GM18499 (cell line): ENCODE data around the gene KCNIP4.

Experiments
- ATAC-seq: cut with Tn5 transposase; IDR thresholded peaks from one replicate; pipeline ENCODE4 v1.9.1; 2021; ENCODE audit warnings: moderate number of reproducible peaks; ENCODE audit not compliant: insufficient read depth, unreplicated experiment

The KCNIP4 gene

DNA sequence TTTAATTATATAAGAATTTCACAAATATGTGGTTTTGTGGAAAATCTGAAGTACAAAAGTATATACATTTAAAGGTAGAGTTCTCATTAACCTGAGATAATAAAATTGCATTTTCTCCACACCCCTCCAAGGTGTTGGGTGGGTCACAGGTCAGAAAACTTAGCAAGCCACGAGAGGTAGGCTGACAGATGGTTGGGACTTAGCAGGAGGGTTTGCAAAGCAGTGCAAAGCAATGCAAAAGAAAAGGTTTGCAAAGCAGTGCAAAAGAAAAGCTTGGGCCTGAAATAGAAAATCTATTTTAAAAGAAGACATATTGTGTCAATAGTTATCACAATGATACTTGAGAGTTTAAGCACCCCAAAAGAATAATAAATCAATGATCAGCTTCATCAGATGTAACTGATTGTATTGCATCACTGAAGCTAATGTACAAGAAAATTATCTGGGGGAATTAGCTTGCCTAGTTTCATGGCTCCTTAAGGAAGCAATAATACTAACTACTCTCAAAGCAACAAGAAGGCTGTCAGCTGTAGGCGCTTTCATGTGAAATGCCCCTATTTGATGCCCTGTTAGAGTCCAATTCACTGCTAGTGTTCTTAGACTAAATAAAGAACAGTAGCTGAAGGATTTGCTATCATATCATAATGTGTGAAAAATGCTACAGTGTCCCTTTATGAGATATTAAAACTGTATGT, 319.5 kb downstream of the KCNIP4 start:
- no peak for ATAC-seq

DNA sequence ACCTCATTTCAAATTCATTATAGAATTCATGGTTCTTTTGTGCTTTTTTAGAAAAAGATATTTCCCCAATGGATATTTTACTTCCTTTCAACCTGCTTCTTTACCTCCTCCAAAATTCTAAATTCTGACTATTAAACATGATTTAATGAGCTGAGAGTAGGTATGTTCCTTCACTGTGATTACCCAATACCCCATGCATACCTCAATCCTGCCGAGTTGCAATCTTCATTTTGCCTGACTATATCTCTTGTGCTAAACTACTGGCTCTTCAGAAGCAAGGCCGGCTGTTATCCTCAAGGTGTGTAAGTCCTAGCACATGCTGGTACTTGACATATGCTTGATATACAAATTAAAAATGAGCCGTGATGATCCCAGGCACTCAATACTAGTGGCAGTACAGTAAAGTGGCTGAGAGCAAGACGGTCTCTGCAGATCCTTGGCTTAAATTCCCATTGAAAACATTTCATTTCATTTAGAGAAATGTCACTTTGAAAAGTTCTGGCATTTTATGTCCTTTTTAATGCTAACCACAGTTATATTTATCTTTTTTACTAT, 320.4 kb downstream of the KCNIP4 start:
- no peak for ATAC-seq

DNA sequence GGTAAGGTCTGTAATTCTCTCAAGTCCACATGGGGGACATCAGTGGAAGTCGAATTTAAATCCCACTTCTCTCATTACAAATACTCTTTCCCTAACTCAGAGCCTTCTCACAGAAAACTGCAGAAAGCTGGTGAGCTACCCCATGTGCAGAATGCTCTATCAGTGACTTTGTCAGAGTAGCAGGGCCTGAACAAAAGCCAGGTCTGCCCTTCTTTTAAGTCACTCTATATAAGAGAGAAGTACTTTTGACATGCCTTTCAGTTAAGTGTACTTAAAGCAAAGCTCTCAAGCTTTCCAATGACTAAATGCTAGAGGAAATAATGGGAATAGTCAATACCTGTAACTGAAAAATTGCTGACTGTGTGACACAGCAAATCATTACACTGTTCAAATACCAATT, 323.1 kb downstream of the KCNIP4 start:
- ATAC-seq: no peak

DNA sequence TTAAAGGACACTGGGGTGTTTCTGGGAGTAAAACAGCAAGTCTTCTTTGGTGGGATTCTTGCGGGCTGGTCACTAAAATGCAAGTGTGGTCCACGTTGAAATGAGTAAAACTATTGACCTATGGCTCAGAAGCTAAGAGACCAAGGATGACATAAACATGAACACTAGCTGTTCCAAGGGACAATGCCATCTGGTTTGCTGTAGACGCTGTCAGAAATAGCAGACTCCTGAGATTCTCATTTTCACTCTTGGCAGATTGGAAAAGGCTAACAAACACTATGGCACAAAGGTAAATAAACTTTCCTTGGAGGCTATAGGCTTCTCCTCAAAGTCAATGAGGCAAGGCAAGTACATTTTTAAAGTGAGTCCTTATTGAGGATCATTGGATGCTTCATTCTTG, 343.6 kb downstream of the KCNIP4 start:
- no peak for ATAC-seq

DNA sequence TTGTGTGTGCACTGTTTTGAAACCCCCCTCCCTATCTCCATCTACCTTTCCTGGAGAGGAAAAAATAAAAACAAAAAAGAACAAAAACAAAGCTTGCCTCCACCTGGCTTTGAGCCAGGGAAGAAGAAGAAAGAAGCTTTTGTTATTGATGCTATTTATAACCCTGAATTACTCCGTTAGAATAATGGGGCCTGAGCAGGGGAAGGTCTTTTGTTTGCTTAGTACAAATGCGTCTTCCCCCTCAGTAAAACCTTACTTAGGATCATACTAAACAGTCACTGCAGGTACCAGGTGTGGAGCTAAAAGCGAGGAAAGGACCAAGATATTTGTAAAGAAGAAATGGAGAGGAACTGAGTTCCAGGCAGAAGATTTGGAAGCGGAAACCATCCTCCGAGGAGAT, 352.1 kb downstream of the KCNIP4 start:
- ATAC-seq: no peak

DNA sequence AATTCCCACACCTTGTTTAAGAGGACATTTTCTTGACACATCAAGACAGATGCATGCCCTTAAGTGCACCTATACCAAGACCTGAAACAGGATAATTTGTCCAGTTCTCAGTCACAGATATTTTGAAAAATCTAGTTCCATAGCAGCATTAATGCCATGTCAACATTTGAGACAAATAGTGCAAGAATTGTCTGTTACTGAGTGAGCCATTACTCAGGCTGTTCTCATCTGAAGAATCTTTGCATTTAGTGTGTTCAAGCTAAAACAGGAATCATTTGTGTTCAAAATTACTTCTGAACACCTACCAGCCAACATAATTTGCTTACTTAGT, 354.9 kb downstream of the KCNIP4 start:
- ATAC-seq: no peak

DNA sequence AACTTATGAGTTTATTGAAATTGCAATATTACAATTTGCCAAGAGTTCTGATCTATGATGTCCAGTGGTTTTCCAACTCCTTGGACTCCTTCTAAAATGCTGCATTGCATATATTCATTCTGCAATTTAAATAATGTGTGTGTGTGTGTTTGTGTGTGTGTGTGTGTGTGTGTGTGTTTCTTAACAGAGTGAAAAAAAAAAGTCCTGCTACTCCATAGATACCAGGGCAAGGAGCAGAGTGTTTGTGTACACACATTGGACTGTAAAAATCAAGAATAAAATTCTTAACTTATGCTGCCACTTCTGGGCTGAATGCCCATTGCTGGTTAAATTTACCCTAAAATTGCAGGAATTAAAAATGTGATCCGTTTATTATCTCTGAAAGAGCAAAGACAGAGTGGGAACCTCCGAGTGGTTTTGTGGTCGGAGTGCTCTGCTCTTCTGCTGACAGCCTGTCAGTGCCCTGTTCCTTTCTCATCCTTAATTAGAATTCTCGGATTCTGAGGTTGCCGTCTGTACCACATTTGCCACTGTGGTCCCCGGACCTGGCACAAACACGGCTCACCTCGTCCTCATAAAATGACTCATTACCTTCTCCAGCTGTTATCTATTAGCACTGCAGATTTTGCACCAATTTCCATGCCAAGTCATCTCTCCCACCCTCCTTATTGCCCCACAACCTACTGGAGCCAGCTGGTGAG, 355.5 kb downstream of the KCNIP4 start:
- no peak for ATAC-seq

DNA sequence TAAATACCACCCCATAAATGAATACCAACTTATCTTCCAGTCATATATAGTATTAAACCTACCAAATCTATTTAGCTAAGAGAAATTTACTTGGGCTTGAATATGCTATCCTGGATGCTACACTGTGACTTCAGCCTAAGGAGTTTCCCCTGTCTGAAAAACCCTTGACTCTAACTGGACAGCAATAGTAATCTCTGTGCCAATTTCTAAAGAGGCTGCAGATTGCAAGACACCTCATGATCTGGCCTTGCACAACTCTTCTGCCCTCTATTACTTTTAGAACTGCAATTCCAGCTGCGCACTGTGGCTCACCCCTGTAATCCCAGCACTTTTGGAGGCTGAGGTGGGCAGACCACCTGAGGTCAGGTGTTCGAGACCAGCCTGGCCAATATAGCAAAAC, 371.5 kb downstream of the KCNIP4 start:
- ATAC-seq: no peak

DNA sequence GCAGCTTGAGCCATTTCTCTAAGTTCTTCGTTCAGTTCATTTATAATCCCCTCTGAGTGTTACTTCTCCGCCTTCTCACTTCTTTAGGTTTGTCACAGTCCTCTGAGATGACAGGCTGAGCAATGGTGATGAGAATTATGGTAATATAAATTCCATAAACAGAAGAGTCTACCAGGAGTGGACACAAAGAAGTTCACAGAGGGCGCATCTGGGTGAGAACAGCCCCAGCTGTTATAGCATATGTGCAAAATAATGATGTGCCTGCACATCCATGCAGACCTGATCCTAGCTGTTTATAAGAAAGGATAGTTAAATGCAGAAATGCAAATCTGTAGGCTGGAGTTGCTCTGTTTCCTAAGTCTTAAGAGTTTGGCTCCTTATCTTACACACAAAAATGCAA, 377.5 kb downstream of the KCNIP4 start:
- ATAC-seq: no peak

DNA sequence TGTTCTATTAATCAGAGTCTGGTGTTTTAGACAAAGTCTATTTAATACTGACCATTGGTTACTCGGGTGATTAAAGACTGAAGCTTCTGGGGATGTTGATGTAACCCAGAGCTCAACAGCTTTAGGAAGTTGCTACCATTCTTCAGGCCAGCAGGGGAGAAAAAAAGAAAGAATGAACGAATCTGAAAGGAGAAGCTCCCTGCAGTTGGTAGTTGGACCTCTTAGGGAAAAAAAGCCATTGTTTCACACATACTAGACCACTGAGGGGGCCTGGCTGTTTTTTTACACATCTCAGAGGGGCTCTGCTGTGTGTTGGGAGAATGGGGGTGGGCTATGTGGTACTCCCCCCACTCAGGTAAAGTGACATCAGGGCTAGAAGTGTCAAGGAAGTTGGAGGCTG, 378.9 kb downstream of the KCNIP4 start:
- no peak for ATAC-seq

DNA sequence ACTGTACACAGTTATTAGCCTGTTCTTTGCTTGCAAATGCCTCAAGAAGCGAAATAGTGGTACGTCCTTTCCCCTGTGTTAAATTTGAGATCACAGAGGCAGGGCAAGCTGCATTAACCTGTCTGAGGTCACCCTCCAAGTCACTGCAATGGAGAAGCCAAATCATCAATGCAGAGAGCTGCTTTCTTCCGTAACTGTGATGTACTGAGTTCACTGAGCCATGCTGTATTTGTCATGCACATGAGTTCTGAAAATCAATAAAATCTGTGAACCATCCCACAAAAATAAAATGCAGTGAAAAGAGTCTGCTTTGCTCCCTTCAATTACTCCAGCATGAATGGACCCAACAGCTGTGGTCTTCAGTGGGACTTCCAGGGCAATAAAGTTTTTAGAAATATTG, 393.5 kb downstream of the KCNIP4 start:
- no peak for ATAC-seq

DNA sequence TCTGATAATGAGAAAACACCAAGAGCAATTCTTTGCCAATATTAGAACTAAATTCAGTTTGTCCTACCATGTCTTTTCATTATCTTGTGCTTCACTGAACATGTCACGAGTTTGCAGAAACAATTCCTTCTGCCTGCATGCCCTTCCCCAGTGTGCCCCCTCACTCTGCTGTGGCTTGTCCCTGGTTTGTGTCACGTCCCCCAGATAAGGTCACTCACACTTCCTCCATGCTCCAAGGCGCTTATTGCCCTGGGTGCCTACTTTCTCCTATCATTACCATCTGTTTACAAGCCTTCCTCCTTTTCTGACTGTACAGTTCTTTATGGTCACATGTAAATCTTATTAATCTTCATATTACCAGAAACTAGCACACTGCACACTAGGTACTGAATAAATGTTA, 394.1 kb downstream of the KCNIP4 start:
- ATAC-seq: no peak

DNA sequence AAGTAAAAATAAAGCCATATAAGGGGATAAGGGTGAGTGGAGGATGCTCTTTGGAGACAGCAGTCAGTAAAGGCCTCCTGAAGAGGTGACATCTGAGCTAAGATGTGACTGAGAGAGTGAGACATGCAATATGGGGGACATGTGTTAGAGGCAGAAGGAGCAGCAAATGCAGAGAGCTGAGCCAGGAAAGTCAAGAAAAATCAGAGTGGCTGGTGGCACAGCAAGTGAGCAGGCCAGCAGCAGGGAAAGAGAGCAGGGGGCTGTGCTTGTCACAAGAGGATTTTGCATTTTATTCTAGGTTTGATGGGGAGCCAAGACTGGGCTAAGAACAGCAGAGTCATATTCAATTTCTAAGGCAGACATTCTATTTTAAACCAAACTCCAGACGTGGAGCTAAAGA, 394.5 kb downstream of the KCNIP4 start:
- ATAC-seq: no peak

DNA sequence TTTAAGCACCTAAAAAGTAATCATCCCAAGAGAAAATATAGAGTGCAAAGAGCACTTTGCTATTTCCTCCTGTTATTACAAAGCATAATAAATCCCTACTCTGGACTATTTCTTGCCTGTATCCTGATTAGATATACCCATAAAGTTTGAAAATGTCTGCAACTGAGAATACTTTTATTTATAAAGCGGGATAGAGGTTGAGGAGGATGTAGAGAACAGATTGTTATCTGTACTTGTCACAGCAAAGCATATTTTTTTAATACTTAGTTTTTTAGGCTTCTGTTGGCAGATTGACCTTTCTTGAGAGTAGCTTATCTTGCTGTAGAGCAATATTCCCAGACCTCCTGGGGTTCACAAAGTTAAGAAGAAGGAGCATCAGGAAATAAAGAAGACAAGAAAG, 396.1 kb downstream of the KCNIP4 start:
- ATAC-seq: no peak

DNA sequence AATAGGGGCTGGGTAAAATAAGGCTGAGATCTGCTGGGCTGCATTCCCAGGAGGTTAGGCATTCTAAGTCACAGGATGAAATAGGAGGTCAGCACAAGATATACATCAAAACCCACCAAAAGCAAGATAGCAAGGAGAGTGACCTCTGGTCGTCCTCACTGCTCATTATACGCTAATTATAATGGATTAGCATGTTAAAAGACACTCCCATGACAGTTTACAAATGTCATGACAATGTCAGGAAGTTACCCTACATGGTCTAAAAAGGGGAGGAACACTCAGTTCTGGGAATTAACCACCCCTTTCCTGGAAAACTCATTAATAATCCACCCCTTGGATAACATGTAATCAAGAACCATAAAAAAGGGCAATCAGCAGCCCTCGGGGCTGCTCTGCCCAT, 403.6 kb downstream of the KCNIP4 start:
- no peak for ATAC-seq

DNA sequence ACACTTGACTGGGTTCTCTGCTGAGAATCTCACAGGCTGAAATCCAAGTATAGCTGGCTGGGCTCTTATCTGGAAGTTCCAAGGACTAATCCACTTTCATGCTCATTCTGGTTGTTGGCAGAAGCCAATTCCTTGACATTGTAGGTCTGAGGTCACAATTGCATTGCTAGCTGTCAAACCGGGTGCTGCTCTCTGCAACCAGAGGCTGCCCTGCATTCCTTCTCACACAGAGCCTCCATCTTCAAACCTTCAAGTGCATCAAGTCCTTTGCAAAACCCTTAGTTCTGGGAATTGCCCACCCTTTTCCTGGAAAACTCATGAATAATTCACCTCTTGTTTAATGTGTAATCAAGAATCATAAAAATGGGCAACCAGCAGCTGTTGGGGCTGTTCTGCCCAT, 404.2 kb downstream of the KCNIP4 start:
- no peak for ATAC-seq

DNA sequence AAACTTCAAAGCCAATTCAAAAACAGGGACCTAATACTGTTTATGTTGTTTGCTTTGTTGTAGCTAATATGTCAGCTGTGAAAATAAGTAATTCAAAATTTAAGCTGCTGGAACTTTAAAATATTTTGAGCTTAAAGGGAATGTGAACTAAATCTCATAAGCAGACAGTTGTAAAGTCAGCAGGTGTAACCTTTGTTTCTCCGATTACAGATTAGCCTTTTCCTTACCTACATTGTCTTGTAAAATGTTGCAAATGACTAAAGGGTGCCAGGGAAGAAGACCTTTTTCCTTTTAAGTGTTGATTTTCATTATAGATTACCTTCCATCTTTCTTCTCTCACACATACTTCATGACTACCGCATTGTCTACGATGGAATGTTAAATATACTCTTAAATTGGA, 405.1 kb downstream of the KCNIP4 start:
- ATAC-seq: no peak

DNA sequence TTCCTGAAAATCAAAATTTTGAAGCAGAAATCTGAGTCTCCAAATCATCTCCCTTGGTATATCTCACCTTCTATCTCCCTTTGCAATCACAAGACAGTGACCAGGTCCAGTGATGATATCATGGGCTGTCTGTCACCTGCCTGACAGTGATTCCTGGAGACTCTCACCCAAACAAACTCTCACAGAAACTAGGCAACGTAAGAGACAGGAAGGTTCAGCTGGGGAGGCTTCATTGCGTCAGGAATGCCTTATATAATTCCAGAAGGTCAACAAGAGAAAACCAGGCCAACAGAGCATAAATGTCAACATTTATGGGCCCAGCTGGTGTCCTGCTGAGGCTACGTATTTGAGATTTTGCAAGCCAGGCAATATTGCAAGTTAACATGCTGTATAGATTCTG, 412.7 kb downstream of the KCNIP4 start:
- ATAC-seq: no peak

DNA sequence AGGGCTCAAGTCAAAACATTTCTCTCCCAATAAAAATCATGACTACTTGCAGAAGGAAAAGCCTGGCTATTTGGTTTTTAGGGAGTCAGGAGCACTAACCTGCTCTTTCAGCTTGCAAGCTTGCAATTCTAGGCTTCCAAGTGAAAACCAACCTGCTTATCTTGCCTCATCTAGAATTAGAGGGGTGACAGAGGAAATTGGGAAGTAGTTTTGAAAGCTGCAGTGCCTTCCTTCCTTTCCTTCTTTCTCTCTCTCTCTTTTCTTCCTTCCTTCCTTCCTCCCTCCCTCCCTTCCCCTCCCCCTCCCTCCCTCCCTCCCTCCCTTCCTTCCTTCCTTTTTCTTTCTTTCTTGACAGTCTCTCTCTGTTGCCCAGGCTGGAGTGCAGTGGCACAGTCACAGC, 417.5 kb downstream of the KCNIP4 start:
- no peak for ATAC-seq

DNA sequence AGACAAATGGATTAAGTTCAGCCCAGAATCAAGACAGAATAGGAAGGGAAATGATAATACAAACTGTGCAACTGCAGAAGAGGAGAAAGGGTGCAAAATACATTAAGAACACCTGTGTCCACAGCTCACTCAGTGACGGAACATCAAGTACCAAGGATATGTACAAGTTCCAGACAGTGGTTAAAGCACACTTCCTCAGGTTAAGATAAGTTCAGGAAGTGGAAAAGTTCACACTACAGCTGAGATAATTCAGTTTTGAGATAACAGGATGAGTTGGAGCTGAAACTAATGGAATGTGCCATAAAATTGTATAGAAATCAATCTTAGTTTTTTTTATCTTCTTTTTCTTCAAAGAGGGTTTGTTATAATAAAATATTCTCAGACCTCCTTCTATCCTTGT, 419.4 kb downstream of the KCNIP4 start:
- no peak for ATAC-seq

DNA sequence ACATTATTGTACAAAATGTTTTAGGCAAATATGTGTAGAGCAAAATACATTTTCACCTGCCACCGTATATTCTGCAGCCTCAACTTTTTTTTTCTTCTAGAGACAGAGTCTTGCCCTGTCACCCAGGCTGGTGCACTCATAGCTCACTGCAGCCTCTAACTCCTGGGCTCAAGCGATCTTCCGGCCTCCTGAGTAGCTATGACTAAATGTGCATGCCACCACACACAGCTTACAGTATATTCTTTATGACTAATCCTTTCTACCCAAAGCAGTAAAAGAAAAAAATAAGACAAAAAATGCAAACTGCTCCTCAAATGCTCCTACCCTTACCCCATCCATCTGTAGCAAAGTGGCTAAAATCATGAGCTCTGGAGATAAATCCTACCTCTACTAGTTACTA, 426.3 kb downstream of the KCNIP4 start:
- ATAC-seq: no peak
